Keratinocyte (primary cell): Measurements from ENCODE around the gene EIF6. TPM values are rescaled to one million over a fixed set of nuclear protein-coding genes. Genes with fewer than 3 reads are reported as not detected.

Experiments
- DNase-seq: peaks from one replicate; pipeline ENCODE4 v3.0.0-alpha.2; 2011; ENCODE audit warnings: low read depth, missing footprints, low spot score
- FAIRE-seq: peaks from 2 replicates; lab custom pipeline; 2011; peaks lifted over from hg19 to GRCh38; lab: Jason Lieb, UNC
- H2AFZ ChIP-seq: 2 replicates; pipeline ENCODE4 v1.6.0; 2012; ENCODE audit warnings: low read length, control low read depth, inconsistent platforms; ENCODE audit not compliant: control insufficient read depth
- H3K27ac ChIP-seq: 2 replicates; pipeline ENCODE4 v1.5.1; 2011; ENCODE audit warnings: low read length; ENCODE audit not compliant: control insufficient read depth, insufficient read depth
- H3K27me3 ChIP-seq: 3 replicates; pipeline ENCODE4 v1.6.0; 2011; ENCODE audit warnings: low read length; ENCODE audit not compliant: control insufficient read depth, insufficient read depth; ENCODE audit errors: extremely low read depth
- H3K36me3 ChIP-seq, 2 experiments: 2 replicates in 1 of 2; 3 replicates in 1 of 2; pipeline ENCODE4 v1.5.1; 2011; ENCODE audit warnings: low read length in 2 of 2, mild to moderate bottlenecking in 1 of 2; ENCODE audit not compliant: control insufficient read depth in 2 of 2, insufficient read depth in 2 of 2; ENCODE audit errors: extremely low read depth in 1 of 2
- H3K4me1 ChIP-seq: 3 replicates; pipeline ENCODE4 v1.5.1; 2011; ENCODE audit warnings: low read length; ENCODE audit not compliant: control insufficient read depth, insufficient read depth; ENCODE audit errors: extremely low read depth
- H3K4me2 ChIP-seq: 3 replicates; pipeline ENCODE4 v1.6.0; 2011; ENCODE audit warnings: low read depth, low read length; ENCODE audit not compliant: control insufficient read depth, insufficient read depth; ENCODE audit errors: extremely low read depth
- H3K4me3 ChIP-seq, 3 experiments: fragments of 200-600 bp in 1 of 3; sonication (generic) in 1 of 3; 2 replicates in 2 of 3; 3 replicates in 1 of 3; pipeline ENCODE4 v1.5.1; 2011 to 2016; ENCODE audit warnings: low read length in 3 of 3, mild to moderate bottlenecking in 3 of 3, control low read depth in 2 of 3, inconsistent platforms in 1 of 3, low read depth in 1 of 3, mixed read lengths in 1 of 3, mixed run types in 1 of 3, moderate library complexity in 1 of 3; ENCODE audit not compliant: control insufficient read depth in 2 of 3, insufficient read depth in 2 of 3; ENCODE audit errors: extremely low read depth in 1 of 3
- H3K79me2 ChIP-seq: 2 replicates; pipeline ENCODE4 v1.6.0; 2012; ENCODE audit warnings: low read length; ENCODE audit not compliant: control insufficient read depth, insufficient read depth
- H3K9ac ChIP-seq: 3 replicates; pipeline ENCODE4 v1.6.0; 2011; ENCODE audit warnings: low read length; ENCODE audit not compliant: control insufficient read depth, insufficient read depth; ENCODE audit errors: extremely low read depth
- H3K9me1 ChIP-seq: 3 replicates; pipeline ENCODE4 v1.6.0; 2011; ENCODE audit warnings: low read length; ENCODE audit not compliant: control insufficient read depth, insufficient read depth; ENCODE audit errors: extremely low read depth
- H3K9me3 ChIP-seq: 2 replicates; pipeline ENCODE4 v1.5.1; 2012; ENCODE audit warnings: low read depth, low read length; ENCODE audit not compliant: control insufficient read depth
- H4K20me1 ChIP-seq: 3 replicates; pipeline ENCODE4 v1.6.0; 2011; ENCODE audit warnings: low read length; ENCODE audit not compliant: control insufficient read depth, insufficient read depth; ENCODE audit errors: extremely low read depth
- CTCF ChIP-seq, 3 experiments: IDR thresholded peaks in 1 of 3; conservative IDR thresholded peaks in 1 of 3; optimal IDR thresholded peaks in 1 of 3; 2 replicates in 2 of 3; 3 replicates in 1 of 3; pipeline versions ENCODE3 to v1.5.1; 2011; ENCODE audit warnings: low read length in 3 of 3, mild to moderate bottlenecking in 3 of 3, moderate library complexity in 2 of 3, control low read depth in 1 of 3, inconsistent platforms in 1 of 3; ENCODE audit not compliant: insufficient read depth in 2 of 3; ENCODE audit errors: extremely low read depth in 1 of 3
- EZH2 ChIP-seq: IDR thresholded peaks from one replicate; pipeline ENCODE4 v1.6.1; 2012; ENCODE audit warnings: inconsistent platforms, mild to moderate bottlenecking, low read length, moderate library complexity
- dilution Hi-C: fragments of 300-500 bp; cut with MboI; formaldehyde crosslinking; loops from one replicate; pipeline ENCODE4 v1.7.0; 2020; ENCODE audit warnings: low sequenced_read_pairs; ENCODE audit not compliant: extremely low pct_ligation_motif_present
- polyA plus RNA-seq, 5 experiments: library from polyadenylated mRNA; depleted of rRNA in 3 of 5; stranded (reverse) in 3 of 5; stranded (forward) in 1 of 5; unstranded in 1 of 5; fragments of >200 nt; gene quantifications; 1 replicate in 1 of 5; 2 replicates in 3 of 5; 3 replicates in 1 of 5; pipeline versions ENCODE4 v1.2.1 to v1.2.3, GENCODE V29; 2011 to 2012; ENCODE audit warnings: missing spikeins in 2 of 5, low read depth in 1 of 5, low replicate concordance in 1 of 5

The EIF6 gene
- polyA plus RNA-seq, 1 donor (not counting 4 experiments of a cell fraction or from before 2014, with no cell fraction given), result 206 TPM

- FAIRE-seq, result no peak
- Histone ChIP-seq H4K20me1 (no peaks in the 10 kb centered on the region), H3K4me3 (no peak overlapping the region), H3K27ac (no peak overlapping the region), H3K4me2 (no peak overlapping the region), H3K79me2 (peaks cover 28% of the 10 kb centered on the region), H2AFZ (no peak overlapping the region), H3K36me3 (peaks cover 2 to 17% of the 10 kb centered on the region in 2 experiments), H3K27me3 (no peaks in the 10 kb centered on the region), H3K4me1 (peaks cover 33% of the 10 kb centered on the region), H3K9me1 (no peaks in the 10 kb centered on the region), H3K9me3 (no peaks in the 10 kb centered on the region), H3K9ac (no peak overlapping the region)
- dilution Hi-C loops, result no loop called here
- DNase-seq, result no peak
- TF ChIP-seq CTCF (optimal IDR thresholded peaks at IDR 0.05 in 1 of 3, IDR thresholded peaks at IDR 0.05 in 1 of 3, conservative IDR thresholded peaks at IDR 0.05 in 1 of 3; ENCODE audit: extremely low read depth in 1 of 3, insufficient read depth in 2 of 3, low read length in 3 of 3) (no peak), EZH2 (no peak)
These were observed 2.4 kb upstream of the EIF6 start for GRCh38 chr20:35286899-35287508.

DNA sequence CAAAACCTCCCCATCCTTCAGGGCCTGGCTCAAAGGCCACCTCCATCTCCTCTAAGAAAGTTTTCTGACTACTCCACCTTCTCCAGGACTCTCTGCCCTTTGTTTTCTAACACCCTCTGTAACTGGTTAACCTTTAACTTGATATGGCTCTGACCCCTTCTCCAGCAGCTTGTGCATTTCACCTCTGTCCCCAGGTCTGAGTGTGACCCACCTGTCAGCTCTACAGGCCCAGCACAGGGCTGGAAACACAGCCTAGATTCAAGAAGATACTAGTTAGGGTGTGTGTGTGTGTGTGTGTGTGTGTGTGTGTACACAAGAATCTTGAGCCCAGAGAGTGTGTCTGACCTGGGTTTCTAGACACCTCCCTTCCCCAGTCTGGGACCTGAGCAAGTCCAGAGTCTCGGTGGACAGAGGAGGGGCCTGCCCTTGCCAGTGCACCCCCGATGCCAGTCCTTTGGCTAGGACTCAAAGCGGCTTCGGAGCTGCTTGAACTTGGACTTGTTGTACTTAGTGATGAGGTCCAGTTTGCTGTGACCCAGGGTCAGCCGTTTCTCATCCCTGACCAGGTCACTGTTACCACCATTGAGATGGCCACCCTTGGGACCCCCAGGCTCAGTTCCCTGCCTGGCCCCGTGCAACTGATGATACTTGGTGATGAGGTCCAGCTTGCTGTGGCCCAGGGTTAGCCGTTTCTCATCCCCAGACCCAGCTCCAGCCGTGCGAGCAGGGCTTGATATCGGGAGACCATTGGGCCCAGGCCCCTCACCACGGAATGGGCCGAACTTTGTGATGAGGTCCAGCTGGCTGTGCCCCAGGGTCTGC lies 1.7 kb upstream of the EIF6 start:
- FAIRE-seq (no peak), DNase-seq (no peak)
- Histone ChIP-seq H3K79me2 (peaks cover 32% of the 10 kb centered on the region), H4K20me1 (no peaks in the 10 kb centered on the region), H3K36me3 (peaks cover 2 to 22% of the 10 kb centered on the region in 2 experiments), H3K9me3 (no peaks in the 10 kb centered on the region), H3K4me2 (no peak overlapping the region), H3K27me3 (no peaks in the 10 kb centered on the region), H3K9me1 (no peaks in the 10 kb centered on the region), H3K4me3 (no peak overlapping the region), H2AFZ (no peak overlapping the region), H3K27ac (peak overlapping the region; percentile 48), H3K4me1 (peaks cover 25% of the 10 kb centered on the region), H3K9ac (no peak overlapping the region)
- no peak for TF ChIP-seq EZH2
- TF ChIP-seq CTCF (optimal IDR thresholded peaks at IDR 0.05 in 1 of 3, IDR thresholded peaks at IDR 0.05 in 1 of 3, conservative IDR thresholded peaks at IDR 0.05 in 1 of 3; ENCODE audit: extremely low read depth in 1 of 3, insufficient read depth in 2 of 3, low read length in 3 of 3), result no peak
- dilution Hi-C loops, result no loop called here
